ENCODE results near the gene TMEM238.
"Not testable (repeated sequence)": the region's sequence is repeated elsewhere in the genome, so short reads cannot be mapped to it uniquely, and the experiment has no call there.

TMEM238 gene

DNA sequence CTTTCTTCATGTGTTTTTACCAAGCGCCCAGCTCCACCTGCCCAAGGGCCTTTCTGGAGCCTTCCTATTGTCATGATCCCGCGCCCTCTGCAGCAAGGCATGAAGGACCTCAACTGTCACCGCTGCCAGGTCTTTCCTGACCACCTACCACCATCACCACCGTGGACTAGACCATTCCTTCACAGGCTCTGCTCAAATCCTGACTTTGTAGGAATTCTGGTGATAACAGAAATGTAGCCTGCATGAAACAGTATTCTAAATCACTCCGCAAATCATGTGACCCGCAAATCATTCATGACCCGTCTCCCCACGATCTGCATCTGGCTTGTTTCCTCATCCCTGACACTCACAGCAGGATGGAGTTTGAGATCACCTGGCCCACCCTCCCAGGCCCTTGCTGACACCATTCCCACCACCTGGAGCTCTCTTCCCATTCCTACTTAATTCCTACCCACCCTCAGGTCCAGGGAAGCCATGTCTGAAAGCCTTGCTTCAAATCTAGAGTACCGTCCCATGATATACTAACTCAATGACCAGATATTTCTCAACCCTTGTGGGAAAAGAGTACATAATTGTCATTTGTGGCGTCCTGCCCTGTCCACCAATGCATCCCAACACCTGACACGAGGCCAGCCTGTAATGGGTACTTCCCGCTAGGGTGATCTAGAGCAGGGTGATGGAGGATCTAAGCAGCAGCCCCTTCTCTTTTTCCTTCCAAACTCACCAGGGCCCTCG, 22.2 kb upstream of the TMEM238 start:
- Histone ChIP-seq H3K27me3 (ENCODE audit: insufficient read depth, low read depth, severe bottlenecking) (no peaks in the 10 kb centered on the region), H3K36me3 (peaks cover 59% of the 10 kb centered on the region), H3K4me3 (ENCODE audit: low read depth, low read length) (peak overlapping the region; percentile 94), H3K9me3 (ENCODE audit: severe bottlenecking) (peaks cover 12% of the 10 kb centered on the region), H3K27ac (peak overlapping the region; percentile 100; the same call in 1 of the 2 replicates)
- TF ChIP-seq, protein P1, sequence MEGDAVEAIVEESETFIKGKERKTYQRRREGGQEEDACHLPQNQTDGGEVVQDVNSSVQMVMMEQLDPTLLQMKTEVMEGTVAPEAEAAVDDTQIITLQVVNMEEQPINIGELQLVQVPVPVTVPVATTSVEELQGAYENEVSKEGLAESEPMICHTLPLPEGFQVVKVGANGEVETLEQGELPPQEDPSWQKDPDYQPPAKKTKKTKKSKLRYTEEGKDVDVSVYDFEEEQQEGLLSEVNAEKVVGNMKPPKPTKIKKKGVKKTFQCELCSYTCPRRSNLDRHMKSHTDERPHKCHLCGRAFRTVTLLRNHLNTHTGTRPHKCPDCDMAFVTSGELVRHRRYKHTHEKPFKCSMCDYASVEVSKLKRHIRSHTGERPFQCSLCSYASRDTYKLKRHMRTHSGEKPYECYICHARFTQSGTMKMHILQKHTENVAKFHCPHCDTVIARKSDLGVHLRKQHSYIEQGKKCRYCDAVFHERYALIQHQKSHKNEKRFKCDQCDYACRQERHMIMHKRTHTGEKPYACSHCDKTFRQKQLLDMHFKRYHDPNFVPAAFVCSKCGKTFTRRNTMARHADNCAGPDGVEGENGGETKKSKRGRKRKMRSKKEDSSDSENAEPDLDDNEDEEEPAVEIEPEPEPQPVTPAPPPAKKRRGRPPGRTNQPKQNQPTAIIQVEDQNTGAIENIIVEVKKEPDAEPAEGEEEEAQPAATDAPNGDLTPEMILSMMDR (IDR thresholded peaks at IDR 0.05; ENCODE audit: low read depth, low read length) = no peak
- DNase-seq = no peak

DNA sequence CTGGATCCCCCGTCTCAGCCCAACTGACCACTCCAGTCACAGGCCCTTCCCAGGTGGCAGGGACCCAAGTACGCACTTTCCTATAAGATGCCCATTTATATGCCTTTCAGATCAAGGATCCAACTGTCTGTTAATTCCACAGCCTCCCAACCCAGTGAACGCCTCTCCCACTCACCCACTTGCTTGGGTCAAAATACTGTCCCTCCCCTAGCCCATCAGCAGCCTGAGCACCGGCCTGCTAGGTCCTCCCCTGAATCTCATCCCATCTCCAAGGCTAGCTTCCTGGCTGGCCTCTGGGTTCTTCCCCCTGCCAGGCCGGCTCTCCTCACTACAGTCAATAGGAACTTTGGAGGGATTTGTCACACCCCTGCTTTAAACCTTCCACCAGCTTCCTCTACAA, 21.5 kb upstream of the TMEM238 start:
- Histone ChIP-seq H3K4me3 (ENCODE audit: low read depth, low read length) (no peak overlapping the region), H3K27ac (no peak overlapping the region; the same call in 1 of the 2 replicates), H3K36me3 (peaks cover 64% of the 10 kb centered on the region), H3K27me3 (ENCODE audit: insufficient read depth, low read depth, severe bottlenecking) (no peaks in the 10 kb centered on the region), H3K9me3 (ENCODE audit: severe bottlenecking) (peaks cover 12% of the 10 kb centered on the region)
- TF ChIP-seq, protein P1 (IDR thresholded peaks at IDR 0.05; ENCODE audit: low read depth, low read length) = no peak
- no peak for DNase-seq

DNA sequence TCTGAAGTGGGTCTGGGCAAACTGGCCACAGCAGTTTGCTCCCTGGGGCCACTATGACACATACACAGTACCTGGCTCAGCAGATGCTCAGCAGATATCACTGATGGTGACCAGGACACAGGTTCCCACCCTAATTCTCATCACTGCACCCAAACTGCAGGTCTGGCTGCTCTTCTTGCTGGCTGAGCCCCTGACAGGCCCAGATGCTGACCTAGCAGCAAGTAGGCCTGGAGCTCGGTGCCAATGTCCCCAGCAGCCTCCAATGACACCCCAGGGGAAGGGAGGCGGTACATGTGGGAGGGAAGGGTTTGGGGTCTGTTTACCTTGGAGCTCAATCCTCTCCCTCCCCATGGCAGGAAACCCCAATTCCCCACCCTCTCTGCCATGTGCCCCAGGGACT, 18.4 kb upstream of the TMEM238 start:
- Histone ChIP-seq H3K27me3 (ENCODE audit: insufficient read depth, low read depth, severe bottlenecking) (no peaks in the 10 kb centered on the region), H3K4me3 (ENCODE audit: low read depth, low read length) (no peak overlapping the region), H3K36me3 (peaks cover 68% of the 10 kb centered on the region), H3K27ac (no peak overlapping the region; the same call in 1 of the 2 replicates), H3K9me3 (ENCODE audit: severe bottlenecking) (no peaks in the 10 kb centered on the region)
- no peak for DNase-seq
- TF ChIP-seq, protein P1 (IDR thresholded peaks at IDR 0.05; ENCODE audit: low read depth, low read length) = no peak

DNA sequence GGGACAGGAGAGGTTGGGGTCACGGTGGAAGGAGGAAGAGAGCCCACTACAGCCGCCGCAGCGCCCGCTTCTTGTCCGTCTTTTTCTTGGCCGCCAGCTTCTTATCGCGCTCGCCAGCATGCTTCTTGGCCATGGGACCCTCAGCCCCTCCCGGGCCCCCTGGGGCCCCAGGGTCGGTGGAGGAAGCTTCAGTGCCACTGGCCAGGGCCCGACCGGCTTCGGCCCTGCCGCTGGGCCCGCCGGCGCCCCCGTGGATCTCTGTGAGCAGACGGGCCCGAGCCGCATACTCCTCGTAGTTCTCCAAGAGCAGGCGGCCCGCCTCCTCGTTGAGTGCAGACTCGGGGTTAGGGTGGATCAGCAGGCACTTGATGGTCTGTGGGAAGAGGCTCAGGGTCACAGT, 17.3 kb upstream of the TMEM238 start:
- not testable (repeated sequence) for H3K27ac ChIP-seq; H3K9me3 ChIP-seq (ENCODE audit: severe bottlenecking); H3K27me3 ChIP-seq (ENCODE audit: insufficient read depth, low read depth, severe bottlenecking); DNase-seq; H3K4me3 ChIP-seq (ENCODE audit: low read depth, low read length)
- H3K36me3 ChIP-seq = peaks cover 58% of the 10 kb centered on the region

DNA sequence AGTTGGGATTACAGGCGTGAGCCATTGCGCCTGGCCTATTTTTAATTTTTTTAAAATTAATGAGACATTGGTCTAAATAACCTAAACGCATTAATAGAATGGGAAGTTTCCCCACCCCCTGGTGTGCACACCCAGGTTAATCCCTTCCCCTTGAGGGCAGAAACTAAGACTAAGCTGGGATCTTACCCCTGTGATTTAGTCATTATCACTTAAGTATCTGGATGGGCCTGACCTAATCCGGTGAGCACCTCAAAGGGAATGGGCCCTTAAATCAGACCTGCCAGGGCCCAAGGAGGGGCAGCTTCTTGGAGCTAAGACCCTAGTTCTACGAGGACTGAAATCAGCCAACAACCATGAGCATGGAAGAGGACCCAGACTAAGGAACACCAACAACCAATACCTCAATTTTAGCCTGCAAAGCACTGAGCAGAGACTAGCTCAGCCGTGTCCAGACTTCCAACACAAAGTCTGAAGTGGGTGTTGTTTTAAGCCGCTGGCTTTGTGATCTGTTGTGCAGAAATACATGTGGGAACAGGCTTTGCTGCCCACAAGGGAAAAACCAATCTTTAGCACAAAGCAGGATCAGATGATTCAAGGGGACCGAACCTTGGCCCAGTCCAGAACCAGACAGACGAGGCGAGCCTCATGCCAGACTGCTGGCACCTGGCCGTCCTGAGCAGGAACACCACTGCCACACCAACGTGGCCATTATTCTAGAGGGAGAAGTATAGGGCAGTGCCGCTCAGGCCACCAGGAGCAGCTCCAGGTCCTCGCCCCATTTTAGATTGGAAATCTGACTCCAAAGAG, 16.4 kb upstream of the TMEM238 start:
- peaks cover 49% of the 10 kb centered on the region for H3K36me3 ChIP-seq
- H3K27ac ChIP-seq = peak overlapping the region; percentile 69
- no peak overlapping the region for H3K4me3 ChIP-seq (ENCODE audit: low read depth, low read length)

More for the DNA sequence above, 16.4 kb upstream of the TMEM238 start:
- Histone ChIP-seq H3K9me3 (ENCODE audit: severe bottlenecking) (no peaks in the 10 kb centered on the region), H3K27me3 (ENCODE audit: insufficient read depth, low read depth, severe bottlenecking) (no peaks in the 10 kb centered on the region)
- TF ChIP-seq, protein P1 (IDR thresholded peaks at IDR 0.05; ENCODE audit: low read depth, low read length) = no peak
- peak; percentile 79 for DNase-seq
